Right forelimb (tissue), 1 donor: ENCODE results near the gene KIAA1328.

Source experiments
- DNase-seq: peaks from one replicate; pipeline ENCODE4 v3.0.0-alpha.2; 2018

Gene KIAA1328

GRCh38 chr18:37258819-37259218 lies 429.9 kb downstream of the KIAA1328 start:
- DNase-seq = no peak

GRCh38 chr18:37259711-37260110 lies 430.8 kb downstream of the KIAA1328 start:
- no peak for DNase-seq

GRCh38 chr18:37260367-37261093 lies 431.6 kb downstream of the KIAA1328 start:
- no peak for DNase-seq

GRCh38 chr18:37261246-37261840 lies 432.4 kb downstream of the KIAA1328 start:
- DNase-seq = no peak

- no peak for DNase-seq
Observed at GRCh38 chr18:37261988-37262387, 433.1 kb downstream of the KIAA1328 start.

- no peak for DNase-seq
Observed at GRCh38 chr18:37264956-37265355, 436.0 kb downstream of the KIAA1328 start.

GRCh38 chr18:37265382-37265781 lies 436.5 kb downstream of the KIAA1328 start:
- DNase-seq = no peak

GRCh38 chr18:37266290-37266689 lies 437.4 kb downstream of the KIAA1328 start:
- no peak for DNase-seq

GRCh38 chr18:37270038-37270665 lies 441.2 kb downstream of the KIAA1328 start:
- DNase-seq = peak; percentile 68

GRCh38 chr18:37270666-37271052 lies 441.7 kb downstream of the KIAA1328 start:
- DNase-seq = no peak

GRCh38 chr18:37272226-37272625 lies 443.3 kb downstream of the KIAA1328 start:
- DNase-seq = no peak

GRCh38 chr18:37272841-37273240 lies 443.9 kb downstream of the KIAA1328 start:
- no peak for DNase-seq

- no peak for DNase-seq
Observed at GRCh38 chr18:37274309-37275236, 445.6 kb downstream of the KIAA1328 start.

- DNase-seq = no peak
Observed at GRCh38 chr18:37275237-37275741, 446.4 kb downstream of the KIAA1328 start.

- no peak for DNase-seq
Observed at GRCh38 chr18:37276111-37276890, 447.4 kb downstream of the KIAA1328 start.

- DNase-seq = no peak
Observed at GRCh38 chr18:37277804-37278203, 448.9 kb downstream of the KIAA1328 start.
